ENCODE results near the gene PDE1C. TPM values are rescaled to one million over a fixed set of nuclear protein-coding genes. Genes with fewer than 3 reads are reported as not detected.

PDE1C gene
- total RNA-seq, 2 experiments from 2014 or later, result not detected

DNA sequence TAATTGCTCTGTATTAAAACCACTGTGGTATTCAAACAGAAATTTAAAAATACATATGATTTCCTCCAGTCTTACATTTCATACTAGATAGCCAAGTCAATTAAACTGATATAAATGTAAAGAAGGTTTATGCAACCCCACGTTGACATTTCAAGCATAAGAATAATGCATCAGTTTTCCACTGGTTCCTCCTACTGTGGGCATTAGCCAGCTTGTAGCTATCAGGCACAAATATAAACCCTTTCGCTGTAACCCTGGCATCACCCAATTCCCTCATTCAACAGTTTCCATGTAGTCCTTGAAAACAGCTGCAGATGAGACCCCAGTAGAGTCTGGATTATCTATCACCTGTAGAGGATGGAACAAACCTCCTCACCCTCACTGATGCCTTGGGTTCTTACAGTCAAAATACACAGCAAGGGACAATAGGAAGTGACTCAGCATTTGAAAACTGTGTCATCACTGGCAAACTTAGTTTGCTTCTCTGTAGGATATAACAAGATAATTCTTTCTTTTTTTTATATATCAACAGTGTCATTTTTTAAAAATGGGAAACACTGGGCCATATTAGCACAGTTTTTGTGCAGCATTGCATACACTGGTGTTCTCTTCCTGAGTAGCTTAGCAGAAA lies 113.0 kb downstream of the PDE1C start:
- BruUV-seq (replicated peaks), result no TSS peak
- no peaks in the 10 kb centered on the region for H3K9me3 ChIP-seq (ENCODE audit: low read length)
- intact Hi-C loops (cut with micrococcal nuclease; ENCODE audit: unreplicated experiment), result no loop called here
- no peak for TF ChIP-seq EZH2phosphoT487 (IDR thresholded peaks at IDR 0.05; ENCODE audit: borderline replicate concordance, low read depth, low read length)
- TF ChIP-seq, protein P1, sequence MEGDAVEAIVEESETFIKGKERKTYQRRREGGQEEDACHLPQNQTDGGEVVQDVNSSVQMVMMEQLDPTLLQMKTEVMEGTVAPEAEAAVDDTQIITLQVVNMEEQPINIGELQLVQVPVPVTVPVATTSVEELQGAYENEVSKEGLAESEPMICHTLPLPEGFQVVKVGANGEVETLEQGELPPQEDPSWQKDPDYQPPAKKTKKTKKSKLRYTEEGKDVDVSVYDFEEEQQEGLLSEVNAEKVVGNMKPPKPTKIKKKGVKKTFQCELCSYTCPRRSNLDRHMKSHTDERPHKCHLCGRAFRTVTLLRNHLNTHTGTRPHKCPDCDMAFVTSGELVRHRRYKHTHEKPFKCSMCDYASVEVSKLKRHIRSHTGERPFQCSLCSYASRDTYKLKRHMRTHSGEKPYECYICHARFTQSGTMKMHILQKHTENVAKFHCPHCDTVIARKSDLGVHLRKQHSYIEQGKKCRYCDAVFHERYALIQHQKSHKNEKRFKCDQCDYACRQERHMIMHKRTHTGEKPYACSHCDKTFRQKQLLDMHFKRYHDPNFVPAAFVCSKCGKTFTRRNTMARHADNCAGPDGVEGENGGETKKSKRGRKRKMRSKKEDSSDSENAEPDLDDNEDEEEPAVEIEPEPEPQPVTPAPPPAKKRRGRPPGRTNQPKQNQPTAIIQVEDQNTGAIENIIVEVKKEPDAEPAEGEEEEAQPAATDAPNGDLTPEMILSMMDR (conservative IDR thresholded peaks at IDR 0.05; ENCODE audit: low read length), result no peak
- H3K4me1 ChIP-seq (ENCODE audit: insufficient read depth, low read length, poor library complexity, severe bottlenecking), result no peaks in the 10 kb centered on the region
- no peaks in the 10 kb centered on the region for H3K9me2 ChIP-seq (ENCODE audit: insufficient read depth, low read length)
- DNase-seq (ENCODE audit: low spot score), result no peak
- CTCF ChIA-PET (ENCODE audit: unreplicated experiment), result no interaction called here
- H3K36me3 ChIP-seq (ENCODE audit: insufficient read depth, low read length), result no peaks in the 10 kb centered on the region
- H3K4me2 ChIP-seq (ENCODE audit: low read length), result no peak overlapping the region
- no peaks in the 10 kb centered on the region for H3K79me2 ChIP-seq (ENCODE audit: insufficient read depth, low read depth, low read length)
- no peaks in the 10 kb centered on the region for H4K20me1 ChIP-seq (ENCODE audit: insufficient read depth, low read length)
- no peak overlapping the region for H2AFZ ChIP-seq (ENCODE audit: low read length)
- no peak overlapping the region for H3K27ac ChIP-seq (ENCODE audit: low read depth, low read length, poor library complexity, severe bottlenecking)
- POLR2A ChIA-PET, result no interaction called here
- H3K4me3 ChIP-seq (ENCODE audit: low read depth, low read length, poor library complexity, severe bottlenecking), result no peak overlapping the region

DNA sequence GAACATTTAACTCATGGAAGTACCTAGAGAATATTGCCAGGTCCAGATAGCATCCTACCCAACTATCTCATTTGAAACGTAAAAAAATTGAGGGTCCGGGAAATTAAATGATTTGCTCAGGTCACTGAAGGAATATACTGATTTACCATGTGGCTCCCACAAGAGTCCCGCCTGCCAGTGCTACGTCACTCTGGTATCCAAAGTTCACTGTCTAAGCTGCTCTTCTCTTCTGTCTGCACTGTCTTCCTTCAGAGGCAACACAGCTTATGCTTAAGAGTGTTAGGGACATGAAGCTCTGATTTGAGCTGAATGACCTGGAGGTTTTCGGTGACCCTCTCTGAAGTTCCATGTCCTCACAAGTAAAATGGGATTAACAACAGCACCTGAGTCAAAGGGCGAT lies 114.6 kb downstream of the PDE1C start:
- ChIA-PET POLR2A (no interaction called here), CTCF (ENCODE audit: unreplicated experiment) (no interaction called here)
- no peak overlapping the region for H2AFZ ChIP-seq (ENCODE audit: low read length)
- no TSS peak for BruUV-seq (replicated peaks)
- H3K4me1 ChIP-seq (ENCODE audit: insufficient read depth, low read length, poor library complexity, severe bottlenecking), result no peaks in the 10 kb centered on the region
- intact Hi-C loops (cut with micrococcal nuclease; ENCODE audit: unreplicated experiment), result no loop called here
- no peaks in the 10 kb centered on the region for H3K36me3 ChIP-seq (ENCODE audit: insufficient read depth, low read length)
- H3K9me3 ChIP-seq (ENCODE audit: low read length), result no peaks in the 10 kb centered on the region
- no peaks in the 10 kb centered on the region for H3K79me2 ChIP-seq (ENCODE audit: insufficient read depth, low read depth, low read length)
- no peaks in the 10 kb centered on the region for H3K9me2 ChIP-seq (ENCODE audit: insufficient read depth, low read length)
- no peak for DNase-seq (ENCODE audit: low spot score)
- no peak overlapping the region for H3K27ac ChIP-seq (ENCODE audit: low read depth, low read length, poor library complexity, severe bottlenecking)
- no peak for TF ChIP-seq EZH2phosphoT487 (IDR thresholded peaks at IDR 0.05; ENCODE audit: borderline replicate concordance, low read depth, low read length)
- TF ChIP-seq, protein P1 (conservative IDR thresholded peaks at IDR 0.05; ENCODE audit: low read length), result no peak
- H4K20me1 ChIP-seq (ENCODE audit: insufficient read depth, low read length), result no peaks in the 10 kb centered on the region
- H3K4me2 ChIP-seq (ENCODE audit: low read length), result no peak overlapping the region
- H3K4me3 ChIP-seq (ENCODE audit: low read depth, low read length, poor library complexity, severe bottlenecking), result no peak overlapping the region

DNA sequence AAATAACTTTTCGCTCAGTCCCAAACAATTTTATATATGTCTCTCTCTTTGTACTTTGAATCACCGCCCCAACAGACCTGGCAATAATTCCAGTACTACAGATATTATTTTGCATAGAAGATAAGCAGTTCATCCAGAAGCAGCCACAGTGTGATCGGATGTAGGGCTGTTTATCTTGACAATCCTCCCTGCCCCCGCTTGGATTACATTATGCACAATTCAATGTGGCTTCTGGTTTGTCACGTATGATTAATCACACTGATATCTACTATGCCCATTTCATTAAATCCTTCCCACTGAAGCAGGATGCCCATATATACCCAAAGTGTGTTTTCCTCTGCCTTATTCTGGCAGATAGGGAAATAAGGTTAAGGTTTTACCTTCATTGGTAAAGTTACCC lies 115.2 kb downstream of the PDE1C start:
- Histone ChIP-seq H3K9me3 (ENCODE audit: low read length) (no peaks in the 10 kb centered on the region), H3K36me3 (ENCODE audit: insufficient read depth, low read length) (no peaks in the 10 kb centered on the region), H2AFZ (ENCODE audit: low read length) (no peak overlapping the region), H3K4me2 (ENCODE audit: low read length) (no peak overlapping the region), H3K9me2 (ENCODE audit: insufficient read depth, low read length) (no peaks in the 10 kb centered on the region), H3K4me3 (ENCODE audit: low read depth, low read length, poor library complexity, severe bottlenecking) (no peak overlapping the region), H4K20me1 (ENCODE audit: insufficient read depth, low read length) (no peaks in the 10 kb centered on the region), H3K4me1 (ENCODE audit: insufficient read depth, low read length, poor library complexity, severe bottlenecking) (no peaks in the 10 kb centered on the region), H3K79me2 (ENCODE audit: insufficient read depth, low read depth, low read length) (no peaks in the 10 kb centered on the region), H3K27ac (ENCODE audit: low read depth, low read length, poor library complexity, severe bottlenecking) (no peak overlapping the region)
- ChIA-PET CTCF (ENCODE audit: unreplicated experiment) (no interaction called here), POLR2A (no interaction called here)
- intact Hi-C loops (cut with micrococcal nuclease; ENCODE audit: unreplicated experiment), result no loop called here
- BruUV-seq (replicated peaks), result no TSS peak
- TF ChIP-seq, protein P1 (conservative IDR thresholded peaks at IDR 0.05; ENCODE audit: low read length), result no peak
- TF ChIP-seq EZH2phosphoT487 (IDR thresholded peaks at IDR 0.05; ENCODE audit: borderline replicate concordance, low read depth, low read length), result no peak
- DNase-seq (ENCODE audit: low spot score), result no peak
